22Rv1 (cell line): ENCODE results near the gene MKNK2.

Experiments
- CTCF ChIP-seq: fragments of 450-650 bp; IDR thresholded peaks from 2 replicates; pipeline ENCODE4 v1.5.1; 2017; ENCODE audit warnings: mild to moderate bottlenecking
- ZFX ChIP-seq: fragments of 450-650 bp; IDR thresholded peaks from 2 replicates; pipeline ENCODE4 v1.6.1; 2017; ENCODE audit warnings: antibody characterized with exemption, borderline replicate concordance

DNA sequence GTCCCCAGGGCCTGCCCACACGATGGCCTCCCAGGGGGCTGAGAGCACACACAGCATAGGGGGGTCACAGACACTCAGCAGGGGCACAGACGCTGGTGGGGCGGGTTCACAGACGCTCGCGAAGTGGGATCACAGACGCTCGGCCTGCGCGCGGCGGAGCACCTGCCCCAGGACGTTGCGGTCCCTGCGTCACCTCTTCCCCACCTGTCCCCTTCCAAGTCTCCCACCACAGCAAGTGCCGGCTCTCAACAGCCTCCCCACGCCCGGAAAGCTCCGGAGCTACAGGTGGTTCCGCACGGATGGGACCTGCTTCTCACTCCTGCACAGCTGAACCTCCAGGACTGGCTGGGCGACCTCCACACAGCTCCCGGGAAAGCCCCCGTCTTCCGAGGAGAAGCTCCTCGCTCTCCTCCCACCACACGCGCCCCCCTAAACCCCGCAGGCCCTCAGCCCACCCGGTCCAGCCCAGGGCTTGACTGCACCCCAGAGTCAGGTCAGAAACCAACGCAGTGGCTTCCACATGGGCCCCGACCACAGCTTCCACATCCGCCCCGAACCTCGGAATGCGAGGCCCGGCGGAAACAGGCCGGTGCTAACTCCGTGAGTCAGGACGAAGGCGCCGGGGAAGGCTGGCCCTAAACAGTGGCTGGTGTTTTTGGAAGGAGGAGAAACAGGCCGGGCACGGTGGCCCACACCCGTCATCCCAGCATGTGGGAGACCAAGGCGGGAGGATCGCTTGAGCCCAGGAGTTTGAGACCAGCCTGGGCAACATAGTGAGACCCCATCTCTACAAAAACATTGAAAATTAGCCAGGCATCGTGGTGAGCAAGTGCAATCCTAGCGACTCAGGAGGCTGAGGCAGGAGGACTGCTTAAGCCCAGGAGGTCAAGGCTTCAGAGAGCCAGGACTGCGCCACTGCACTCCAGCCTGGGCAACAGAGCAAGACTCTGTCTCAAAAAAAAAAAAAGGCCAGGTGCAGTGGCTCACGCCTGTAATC is 52.0 kb downstream of the MKNK2 start:
- TF ChIP-seq CTCF (no peak), ZFX (no peak)
